ENCODE results near the gene PPT1. TPM values are rescaled to one million over a fixed set of nuclear protein-coding genes. Genes with fewer than 3 reads are reported as not detected.
"Not testable (repeated sequence)": the region's sequence is repeated elsewhere in the genome, so short reads cannot be mapped to it uniquely, and the experiment has no call there.

The PPT1 gene
- total RNA-seq, 2 experiments from 2014 or later, result 71.3 to 74.6 TPM

DNA sequence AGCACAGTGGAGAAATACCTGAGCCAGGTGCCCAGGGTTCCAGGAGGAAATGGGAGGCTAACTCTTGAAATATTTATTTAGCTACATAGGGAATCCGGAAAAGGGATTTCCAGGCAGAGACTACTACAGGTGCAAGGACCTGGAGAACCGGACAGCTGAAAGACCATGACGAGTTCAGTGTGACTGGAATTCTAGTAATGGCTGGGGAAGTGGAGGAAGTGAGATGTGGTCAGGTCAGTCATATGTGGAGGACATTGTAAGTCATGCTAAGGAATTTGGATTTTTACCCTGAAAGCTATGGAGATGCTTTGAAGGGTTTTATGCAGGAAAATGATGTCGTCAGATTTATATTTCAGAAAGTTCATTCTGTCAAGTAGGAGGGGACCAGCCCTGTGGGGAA, 54.7 kb downstream of the PPT1 start:
- peaks cover 50% of the 10 kb centered on the region for H3K36me3 Mint-ChIP-seq
- H3K27ac Mint-ChIP-seq, result peak overlapping the region; percentile 83
- no peak for DNase-seq
- H3K9me3 Mint-ChIP-seq, result no peaks in the 10 kb centered on the region
- H3K27me3 Mint-ChIP-seq, result no peaks in the 10 kb centered on the region
- H3K4me1 Mint-ChIP-seq, result peaks cover 49% of the 10 kb centered on the region
- no peak for ATAC-seq (ENCODE audit: low read depth)
- POLR2A ChIA-PET, result interaction anchor here (1.2 to 4.6 kb wide), 2 partner anchors 8 to 16 kb away, joined by 3 to 53 read pairs; no protein-coding TSS in a partner anchor
- H3K4me3 Mint-ChIP-seq, result peak overlapping the region; percentile 94

DNA sequence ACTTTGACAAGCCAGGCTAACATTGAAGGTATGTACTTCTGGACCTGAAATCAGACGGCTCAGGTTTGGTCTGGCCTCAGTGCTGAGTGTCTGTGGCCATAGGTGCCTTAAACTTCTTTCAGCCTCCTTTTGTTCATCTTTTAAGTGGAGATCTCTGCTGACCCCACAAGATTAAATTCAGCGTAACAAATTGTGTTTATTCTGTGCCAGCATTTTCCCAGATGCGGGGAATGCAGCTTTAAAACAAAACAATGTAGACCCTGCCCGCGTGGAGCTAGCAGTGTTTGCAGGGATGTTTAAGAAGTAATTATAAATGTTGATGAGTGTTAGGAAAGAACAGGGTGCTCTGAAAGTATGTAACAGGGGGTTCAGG, 55.6 kb downstream of the PPT1 start:
- Mint-ChIP-seq H3K27ac (peak overlapping the region; percentile 97), H3K4me3 (peak overlapping the region; percentile 94), H3K4me1 (peaks cover 52% of the 10 kb centered on the region), H3K27me3 (no peaks in the 10 kb centered on the region), H3K9me3 (no peaks in the 10 kb centered on the region), H3K36me3 (peaks cover 49% of the 10 kb centered on the region)
- no peak for DNase-seq
- ATAC-seq (ENCODE audit: low read depth), result no peak
- POLR2A ChIA-PET, result interaction anchor here (1.2 to 4.6 kb wide), 7 partner anchors 9 to 345 kb away, joined by 3 to 53 read pairs (median 7); partner anchors contain the start of gene SMAP2

DNA sequence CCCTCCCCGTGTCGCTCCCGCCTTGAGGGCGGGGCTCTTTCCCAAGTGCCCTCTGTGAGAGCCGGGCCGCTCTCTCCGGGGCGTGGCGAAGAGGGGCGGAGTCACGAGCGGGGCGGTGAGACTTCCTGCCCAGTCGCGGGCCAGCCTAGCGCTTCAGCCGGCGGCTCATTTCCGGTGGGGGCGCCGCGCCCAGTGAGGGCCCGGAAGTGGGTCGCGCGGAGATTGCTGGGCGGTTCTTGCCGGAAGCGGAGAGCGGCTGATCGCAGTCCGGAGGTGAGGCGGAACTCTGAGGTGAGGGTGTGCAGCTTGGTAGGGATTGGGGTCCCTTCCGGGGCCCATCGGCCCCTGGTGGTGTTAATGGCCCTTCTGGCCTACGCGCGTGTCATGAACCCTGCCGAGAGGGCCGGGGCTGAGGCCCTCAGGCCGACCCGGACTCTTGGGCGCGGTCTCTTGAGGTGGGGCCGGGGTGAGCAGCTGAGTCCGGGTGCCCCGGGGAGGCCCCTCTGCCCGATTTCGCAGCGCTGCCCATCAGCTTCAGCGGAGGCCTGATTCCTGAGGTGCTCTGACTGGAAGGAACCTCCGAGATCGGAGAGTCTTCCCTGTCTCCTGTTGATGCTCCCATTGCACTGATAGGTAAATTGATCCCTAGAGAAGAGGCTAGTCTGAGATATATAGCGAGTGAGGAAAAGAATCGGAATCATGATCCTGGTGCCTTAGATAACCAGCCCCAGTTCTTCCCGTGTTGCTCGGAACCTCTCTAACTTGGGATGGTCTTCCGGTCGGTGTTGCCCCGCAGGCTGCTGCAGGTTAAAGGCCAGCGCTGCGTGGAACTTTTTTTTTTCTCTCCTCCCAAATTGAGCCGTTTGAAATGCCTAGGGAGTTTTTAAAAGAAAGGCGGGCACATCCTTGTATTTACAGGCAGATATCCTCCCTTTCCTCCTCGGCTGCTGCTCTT, 56.3 kb downstream of the PPT1 start, which contains the start of gene CAP1:
CAP1 (plus strand) TSS at position 219 of the 955 bp plus-strand sequence. CDS start 18,618 bp downstream, outside the sequence.
- peak; percentile 100 for DNase-seq
- H3K36me3 Mint-ChIP-seq, result peaks cover 45% of the 10 kb centered on the region
- POLR2A ChIA-PET, result interaction anchor here (0.5 to 4.6 kb wide), 17 partner anchors 9 to 847 kb away, joined by 3 to 53 read pairs (median 4); partner anchors contain the start of genes PPIE, SMAP2 and ZMPSTE24
- no peaks in the 10 kb centered on the region for H3K27me3 Mint-ChIP-seq
- H3K9me3 Mint-ChIP-seq, result no peaks in the 10 kb centered on the region
- H3K4me3 Mint-ChIP-seq, result peak within 1 kb of the TSS; percentile 94
- peak; percentile 85 for ATAC-seq (ENCODE audit: low read depth)
- H3K27ac Mint-ChIP-seq, result peak within 1 kb of the TSS; percentile 97
- peaks cover 49% of the 10 kb centered on the region for H3K4me1 Mint-ChIP-seq

DNA sequence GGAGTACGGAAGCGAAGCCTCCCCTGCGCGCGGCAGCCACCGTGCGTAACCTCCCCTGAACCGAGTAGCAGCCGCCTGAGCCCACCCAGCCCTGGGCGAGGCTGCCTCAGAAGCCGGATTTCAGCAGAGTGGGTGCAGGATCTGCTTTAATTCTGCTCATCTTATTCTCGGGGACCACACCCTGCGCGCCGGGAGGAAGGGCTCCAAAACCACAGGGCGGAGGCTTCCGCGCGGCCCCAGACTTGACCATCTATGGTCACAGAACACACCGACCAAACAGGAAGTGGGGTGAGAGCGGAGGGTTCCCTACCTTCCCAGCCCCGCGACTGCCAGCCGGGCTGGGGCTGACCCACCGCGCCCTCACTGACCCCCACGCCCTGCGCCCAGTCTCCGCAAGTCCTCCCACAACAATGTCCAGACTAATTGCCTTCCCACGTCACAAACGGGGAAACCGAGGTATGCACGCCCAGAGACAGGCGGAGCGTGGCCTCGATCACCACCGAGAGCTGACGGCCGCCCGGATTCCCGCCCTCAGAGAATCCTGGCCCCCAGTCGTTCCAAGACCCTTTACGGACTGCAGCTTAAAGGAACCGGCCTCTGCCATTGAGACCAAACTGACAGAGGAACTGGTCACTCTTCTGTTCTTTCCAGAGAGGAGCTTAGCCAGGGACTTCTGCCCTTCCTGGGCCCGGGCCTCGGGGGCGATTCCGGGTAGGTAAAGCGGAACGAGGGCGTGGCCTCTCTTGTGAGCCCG, 57.1 kb downstream of the PPT1 start:
- H3K36me3 Mint-ChIP-seq, result peaks cover 37% of the 10 kb centered on the region
- ATAC-seq (ENCODE audit: low read depth), result peak; percentile 60
- POLR2A ChIA-PET, result interaction anchor here (0.5 to 4.6 kb wide), 23 partner anchors 10 to 940 kb away, joined by 3 to 53 read pairs (median 4); partner anchors contain the start of genes PPIE, SMAP2 and ZMPSTE24

DNA sequence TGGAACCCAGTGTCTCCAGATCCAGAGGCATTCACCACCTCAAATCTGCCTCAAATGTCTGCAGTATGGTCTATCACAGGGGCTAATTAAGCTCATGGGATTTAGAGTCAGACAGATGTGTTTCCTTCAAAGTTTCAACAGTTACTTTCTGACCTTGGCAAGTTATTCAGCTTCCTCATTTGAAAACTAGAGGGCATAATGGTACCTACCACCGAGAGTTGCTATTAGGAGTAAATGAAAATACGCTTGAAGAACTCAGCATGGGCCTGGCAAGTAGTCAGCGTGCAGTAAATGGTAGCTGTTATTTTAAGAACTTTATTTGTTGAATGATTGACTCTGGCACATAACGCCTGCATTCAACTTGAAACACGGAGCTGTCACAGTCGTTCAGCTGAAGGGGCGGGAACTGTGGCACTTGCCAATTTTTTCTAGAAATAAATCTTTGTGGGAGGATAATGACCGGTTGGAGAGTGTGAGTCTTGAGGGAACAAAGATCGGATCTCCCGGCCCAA, 57.8 kb downstream of the PPT1 start:
- Mint-ChIP-seq H3K36me3 (peaks cover 35% of the 10 kb centered on the region), H3K27me3 (no peaks in the 10 kb centered on the region), H3K27ac (peak overlapping the region; percentile 97), H3K4me3 (peak overlapping the region; percentile 94), H3K4me1 (peaks cover 50% of the 10 kb centered on the region), H3K9me3 (no peaks in the 10 kb centered on the region)
- ATAC-seq (ENCODE audit: low read depth) (no peak), DNase-seq (no peak)
- POLR2A ChIA-PET, result interaction anchor here (0.5 to 4.6 kb wide), 11 partner anchors 10 to 941 kb away, joined by 3 to 53 read pairs (median 4); partner anchors contain the start of genes SMAP2 and ZMPSTE24

More for the DNA sequence above, 57.1 kb downstream of the PPT1 start:
- H3K9me3 Mint-ChIP-seq, result no peaks in the 10 kb centered on the region
- peak; percentile 87 for DNase-seq
- H3K4me1 Mint-ChIP-seq, result peaks cover 45% of the 10 kb centered on the region
- H3K27ac Mint-ChIP-seq, result peak overlapping the region; percentile 97
- H3K27me3 Mint-ChIP-seq, result no peaks in the 10 kb centered on the region
- peak overlapping the region; percentile 94 for H3K4me3 Mint-ChIP-seq

DNA sequence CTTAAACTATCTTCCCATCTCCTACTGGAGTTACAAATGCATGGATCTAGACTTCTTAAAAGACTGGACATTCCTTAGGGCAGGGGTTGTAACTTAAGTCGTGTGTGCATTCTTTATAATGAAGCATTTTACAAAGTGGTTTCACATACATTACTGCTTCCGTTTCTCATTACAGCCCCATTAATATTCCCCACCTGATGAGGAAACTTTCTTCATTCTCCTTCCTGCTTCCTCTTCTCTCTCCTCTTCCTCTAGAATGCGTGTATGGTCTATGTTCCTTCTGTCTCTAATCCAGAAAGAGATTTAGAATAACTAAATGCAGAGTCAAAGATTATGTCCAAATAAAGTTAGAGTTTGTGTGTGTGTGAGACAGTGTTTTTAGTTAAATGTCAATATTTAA, 58.4 kb downstream of the PPT1 start:
- Mint-ChIP-seq H3K9me3 (no peaks in the 10 kb centered on the region), H3K4me3 (peak overlapping the region; percentile 72), H3K27ac (peak overlapping the region; percentile 97), H3K36me3 (peaks cover 29% of the 10 kb centered on the region), H3K4me1 (peaks cover 49% of the 10 kb centered on the region), H3K27me3 (no peaks in the 10 kb centered on the region)
- ATAC-seq (ENCODE audit: low read depth) (no peak), DNase-seq (no peak)
- POLR2A ChIA-PET, result interaction anchor here (0.8 to 4.6 kb wide), 8 partner anchors 20 to 941 kb away, joined by 3 to 53 read pairs (median 8); partner anchors contain the start of genes SMAP2 and ZMPSTE24

DNA sequence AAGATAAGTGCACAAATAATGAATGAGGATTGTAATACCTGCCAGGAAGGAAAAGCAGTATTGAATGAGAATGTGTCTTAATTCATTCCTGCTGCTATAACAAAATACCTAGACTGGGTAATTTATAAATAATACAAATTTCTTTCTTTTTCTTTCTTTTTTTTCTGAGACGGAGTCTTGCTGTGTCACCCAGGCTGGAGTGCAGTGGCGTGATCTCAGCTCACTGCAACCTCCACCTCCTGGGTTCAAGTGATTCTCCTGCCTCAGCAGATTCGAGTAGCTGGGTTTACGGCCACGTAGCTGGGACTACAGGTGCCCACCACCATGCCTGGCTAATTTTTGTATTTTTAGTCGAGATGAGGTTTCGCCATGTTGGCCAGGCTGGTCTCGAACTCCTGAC, 59.8 kb downstream of the PPT1 start:
- H3K27ac Mint-ChIP-seq; DNase-seq; H3K27me3 Mint-ChIP-seq; H3K9me3 Mint-ChIP-seq; ATAC-seq (ENCODE audit: low read depth); POLR2A ChIA-PET; H3K4me3 Mint-ChIP-seq: not testable (repeated sequence)
- peaks cover 19% of the 10 kb centered on the region for H3K36me3 Mint-ChIP-seq
- peaks cover 46% of the 10 kb centered on the region for H3K4me1 Mint-ChIP-seq

DNA sequence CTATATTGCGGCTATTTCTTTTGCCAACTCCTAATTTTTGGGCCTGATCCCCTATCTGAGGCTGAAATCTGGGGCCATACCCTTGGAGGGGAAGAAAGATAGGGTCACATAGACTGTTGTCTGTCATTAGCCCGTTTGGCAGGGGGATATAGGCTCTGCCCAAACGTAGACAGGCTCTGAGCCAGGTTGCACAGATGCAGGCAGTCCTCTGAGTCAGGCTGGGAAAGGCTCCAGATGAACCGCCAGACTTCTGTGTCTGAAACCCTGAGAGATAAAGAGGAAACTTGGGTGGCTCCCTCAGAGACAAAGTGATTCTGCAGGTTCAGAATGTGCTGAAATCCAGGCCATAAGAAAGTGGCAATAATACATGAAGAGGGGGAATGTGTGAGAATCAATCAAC, 60.5 kb downstream of the PPT1 start:
- Mint-ChIP-seq H3K4me3 (no peak overlapping the region), H3K27me3 (no peaks in the 10 kb centered on the region), H3K27ac (no peak overlapping the region), H3K36me3 (peaks cover 13% of the 10 kb centered on the region), H3K4me1 (peaks cover 46% of the 10 kb centered on the region), H3K9me3 (no peaks in the 10 kb centered on the region)
- POLR2A ChIA-PET, result no interaction called here
- DNase-seq (no peak), ATAC-seq (ENCODE audit: low read depth) (no peak)

DNA sequence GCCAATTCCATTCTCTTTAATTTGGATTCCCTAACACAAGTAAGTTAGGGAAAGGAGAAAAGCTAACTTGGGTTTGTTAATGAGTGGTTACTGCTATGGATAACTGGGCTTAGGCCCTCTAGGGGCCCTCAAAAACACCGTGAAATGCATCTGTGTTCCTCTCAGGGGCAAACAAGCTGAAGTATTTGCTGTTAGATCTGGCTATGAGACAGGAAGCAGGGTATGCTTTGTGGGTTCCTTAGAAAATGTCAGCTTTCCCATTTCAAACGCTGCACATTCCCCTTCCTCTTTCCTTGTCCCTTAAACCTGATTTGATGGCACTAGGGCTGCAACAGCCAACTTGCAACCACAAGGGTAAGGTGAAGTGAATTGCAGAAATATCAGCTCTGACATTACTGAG, 62.2 kb downstream of the PPT1 start:
- DNase-seq, result no peak
- POLR2A ChIA-PET, result interaction anchor here (0.6 to 1.0 kb wide), 2 partner anchors 11 to 236 kb away, joined by 3 read pairs; no protein-coding TSS in a partner anchor
- peak overlapping the region; percentile 85 for H3K27ac Mint-ChIP-seq
- ATAC-seq (ENCODE audit: low read depth), result no peak
- peaks cover 48% of the 10 kb centered on the region for H3K4me1 Mint-ChIP-seq
- H3K36me3 Mint-ChIP-seq, result peaks cover 6% of the 10 kb centered on the region
- peak overlapping the region; percentile 46 for H3K4me3 Mint-ChIP-seq
- no peaks in the 10 kb centered on the region for H3K27me3 Mint-ChIP-seq
- H3K9me3 Mint-ChIP-seq, result no peaks in the 10 kb centered on the region

DNA sequence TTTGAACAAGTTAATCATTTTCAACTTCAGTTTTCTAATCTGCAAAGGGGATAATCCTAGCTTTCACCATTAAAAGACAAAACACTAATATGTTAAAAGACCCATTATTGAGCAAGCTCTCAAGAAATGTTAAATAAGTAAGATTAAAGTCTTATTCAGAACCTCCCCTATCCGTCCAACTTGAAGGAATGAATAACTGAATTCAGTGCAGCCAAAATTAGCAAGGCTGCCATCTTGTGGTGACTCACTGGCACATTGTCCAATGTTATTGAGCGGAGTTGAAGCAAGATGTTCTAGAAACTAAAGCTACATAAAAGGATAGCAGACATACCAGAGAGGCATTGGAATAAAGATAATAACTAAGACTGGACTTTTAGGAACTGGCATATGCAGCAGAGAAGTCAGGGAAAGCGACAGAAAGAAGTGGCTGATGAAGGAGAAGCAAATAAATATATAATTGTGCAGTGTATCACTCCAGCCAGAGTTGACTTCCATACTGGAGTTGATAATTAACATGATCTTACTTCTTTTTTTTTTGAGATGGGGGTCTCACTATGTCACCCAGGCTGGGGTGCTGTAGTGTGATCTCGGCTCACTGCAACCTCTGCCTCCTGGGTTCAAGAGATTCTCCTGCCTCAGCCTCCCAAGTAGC, 64.7 kb downstream of the PPT1 start:
- no peak overlapping the region for H3K4me3 Mint-ChIP-seq
- H3K27me3 Mint-ChIP-seq, result peaks cover 1% of the 10 kb centered on the region
- peak; percentile 62 for ATAC-seq (ENCODE audit: low read depth)
- peaks cover 2% of the 10 kb centered on the region for H3K36me3 Mint-ChIP-seq
- DNase-seq, result no peak
- H3K9me3 Mint-ChIP-seq, result no peaks in the 10 kb centered on the region
- peaks cover 37% of the 10 kb centered on the region for H3K4me1 Mint-ChIP-seq
- POLR2A ChIA-PET, result interaction anchor here (0.8 kb wide), 1 partner anchor 341 kb away, joined by 3 read pairs; the partner anchor contains the start of gene SMAP2
- no peak overlapping the region for H3K27ac Mint-ChIP-seq

DNA sequence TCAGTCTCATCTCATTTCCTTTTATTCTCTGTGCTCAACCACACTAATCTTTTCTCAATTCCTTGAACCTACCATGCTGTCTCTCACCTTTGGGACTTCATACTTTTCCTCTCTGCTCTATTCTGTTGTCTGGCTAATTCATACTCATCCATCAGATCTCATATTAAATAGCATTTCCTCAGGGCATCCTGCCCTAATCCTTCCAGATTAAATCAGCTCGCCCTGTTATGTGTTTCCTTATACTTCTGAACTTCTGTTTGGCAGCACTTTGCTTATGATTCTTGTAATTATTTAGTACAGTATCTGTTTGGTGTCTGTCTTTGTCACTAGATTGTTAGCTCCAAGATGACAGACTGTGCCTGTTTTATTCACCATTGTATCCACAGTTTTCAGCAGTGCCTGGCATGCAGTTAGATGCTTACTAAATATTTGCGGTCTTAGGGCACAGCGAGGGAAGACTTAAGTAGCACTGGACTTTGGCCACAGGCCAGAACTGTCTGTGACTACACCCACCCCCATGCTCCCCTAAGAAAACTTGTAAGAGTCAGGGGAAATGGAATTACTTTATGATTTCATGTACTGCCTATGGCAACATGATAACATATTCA, 66.4 kb downstream of the PPT1 start:
- H3K4me3 Mint-ChIP-seq, result no peak overlapping the region
- peaks cover 2% of the 10 kb centered on the region for H3K9me3 Mint-ChIP-seq
- no peak for DNase-seq
- peaks cover 1% of the 10 kb centered on the region for H3K27me3 Mint-ChIP-seq
- no peak overlapping the region for H3K27ac Mint-ChIP-seq
- no peaks in the 10 kb centered on the region for H3K36me3 Mint-ChIP-seq
- no peak for ATAC-seq (ENCODE audit: low read depth)
- POLR2A ChIA-PET, result no interaction called here
- peaks cover 30% of the 10 kb centered on the region for H3K4me1 Mint-ChIP-seq

DNA sequence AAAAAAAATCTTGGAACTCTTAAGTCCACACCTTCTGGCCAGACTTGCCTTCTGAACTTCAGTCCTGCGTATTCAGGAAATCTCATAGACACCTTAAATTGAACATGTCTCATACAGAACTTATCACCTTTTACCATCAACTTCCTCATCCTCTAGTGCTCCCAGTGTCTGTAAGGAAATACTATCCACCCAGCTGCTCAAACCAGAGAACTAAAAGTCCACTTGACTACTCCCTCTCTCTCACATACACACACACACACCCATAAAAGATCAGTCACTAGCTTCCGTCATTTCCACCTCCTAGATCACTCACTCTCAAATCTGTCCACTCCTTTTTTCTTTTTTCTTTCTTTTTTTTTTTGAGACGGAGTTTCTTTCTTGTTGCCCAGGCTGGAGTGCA, 67.4 kb downstream of the PPT1 start:
- H3K27ac Mint-ChIP-seq, result no peak overlapping the region
- no peak overlapping the region for H3K4me3 Mint-ChIP-seq
- H3K9me3 Mint-ChIP-seq, result peaks cover 2% of the 10 kb centered on the region
- DNase-seq, result no peak
- POLR2A ChIA-PET, result no interaction called here
- no peak for ATAC-seq (ENCODE audit: low read depth)
- peaks cover 23% of the 10 kb centered on the region for H3K4me1 Mint-ChIP-seq
- H3K36me3 Mint-ChIP-seq, result no peaks in the 10 kb centered on the region
- peaks cover 1% of the 10 kb centered on the region for H3K27me3 Mint-ChIP-seq
